ENCODE results near the gene ERBB3.
A peak's percentile ranks its signal among the peaks of the same experiment; 100 is the strongest.

ERBB3 gene

DNA sequence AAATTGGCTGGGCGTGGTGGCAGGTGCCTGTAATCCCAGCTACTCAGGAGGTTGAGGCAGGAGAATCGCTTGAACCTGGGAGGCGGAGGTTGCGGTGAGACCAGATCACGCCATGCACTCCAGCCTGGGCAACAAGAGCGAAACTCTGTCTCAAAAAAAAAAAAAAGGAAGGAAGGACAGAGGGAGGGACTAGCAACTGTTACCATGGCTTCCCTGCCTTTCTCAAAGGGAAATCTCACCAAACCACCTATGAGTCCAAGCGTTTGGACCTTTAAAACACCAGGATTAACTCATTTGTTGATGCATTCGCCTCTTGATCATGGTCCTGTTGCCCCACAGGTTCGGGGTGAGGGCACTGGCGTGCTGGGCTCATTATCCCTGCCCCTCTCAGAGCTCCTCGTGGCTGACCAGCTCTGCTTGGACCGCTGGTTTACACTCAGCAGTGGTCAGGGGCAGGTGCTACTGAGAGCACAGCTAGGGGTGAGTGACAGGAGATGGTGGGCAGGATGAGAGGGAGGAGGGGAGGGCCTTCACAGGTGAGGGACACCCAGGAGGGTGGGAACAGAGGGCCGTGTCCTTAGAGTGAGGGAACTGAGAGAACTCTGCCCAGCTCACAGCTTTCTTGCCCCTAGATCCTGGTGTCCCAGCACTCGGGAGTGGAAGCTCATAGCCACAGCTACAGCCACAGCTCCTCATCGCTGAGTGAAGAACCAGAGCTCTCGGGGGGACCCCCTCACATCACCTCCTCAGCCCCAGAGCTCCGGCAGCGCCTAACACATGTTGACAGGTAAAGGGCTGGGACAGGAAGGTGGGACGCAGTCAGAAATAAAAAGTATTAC, 62.2 kb downstream of the ERBB3 start:
- no peak for DNase-seq

DNA sequence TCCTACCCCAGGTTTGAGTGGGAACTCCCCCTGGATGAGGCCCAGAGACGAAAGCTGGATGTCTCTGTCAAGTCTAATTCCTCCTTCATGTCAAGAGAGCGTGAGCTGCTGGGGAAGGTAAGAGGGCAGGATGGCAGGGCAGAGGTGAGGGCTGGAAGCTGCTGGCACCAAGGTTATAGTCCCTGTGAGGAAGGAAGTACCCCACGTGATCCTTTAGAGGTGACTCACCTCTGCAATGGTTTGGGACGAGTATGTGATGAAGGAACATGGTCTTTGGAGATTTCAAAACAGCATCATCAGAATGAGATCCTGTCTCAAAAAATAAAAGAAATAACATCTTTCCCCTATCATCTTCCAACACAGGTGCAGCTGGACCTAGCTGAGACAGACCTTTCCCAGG, 63.3 kb downstream of the ERBB3 start:
- DNase-seq, result no peak

DNA sequence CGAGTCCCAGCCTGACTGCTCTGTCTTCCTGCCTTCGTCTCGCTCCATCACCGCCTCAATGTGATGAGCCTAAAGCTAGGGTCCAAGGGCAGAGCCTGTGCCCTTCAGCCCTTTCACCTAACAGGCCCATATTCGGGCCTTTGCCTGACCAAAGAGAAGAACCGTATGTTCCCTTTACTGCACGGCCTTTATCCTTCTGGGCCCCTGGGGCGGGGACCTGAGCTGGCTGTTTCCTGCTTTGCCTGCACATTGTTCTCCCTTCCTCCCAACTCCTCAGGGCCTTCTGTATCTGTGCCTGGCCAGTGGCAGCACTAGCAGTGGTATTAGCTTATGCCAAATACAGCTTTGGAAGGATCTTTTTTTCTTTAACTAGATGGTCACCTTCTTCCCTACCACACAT, 63.9 kb downstream of the ERBB3 start:
- DNase-seq, result no peak

DNA sequence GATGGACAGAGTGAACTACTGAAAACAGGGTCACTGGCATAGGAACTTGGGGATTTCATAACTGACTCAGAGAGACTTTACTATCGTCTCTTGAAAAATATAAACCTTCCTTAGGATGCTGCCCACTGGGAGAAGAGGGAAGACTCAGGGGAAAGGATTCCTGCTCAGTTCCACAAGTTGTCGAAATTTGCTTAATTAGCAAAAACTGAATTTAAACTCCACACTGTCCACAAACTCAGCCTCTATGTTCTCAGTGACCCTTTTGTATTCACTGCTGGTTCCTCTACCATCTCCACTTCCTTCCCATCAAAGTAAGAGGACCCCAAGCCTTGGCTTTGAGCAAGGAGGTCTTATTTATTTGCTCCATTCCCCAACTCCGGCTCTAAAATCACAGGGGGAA, 65.3 kb downstream of the ERBB3 start:
- no peak for DNase-seq

DNA sequence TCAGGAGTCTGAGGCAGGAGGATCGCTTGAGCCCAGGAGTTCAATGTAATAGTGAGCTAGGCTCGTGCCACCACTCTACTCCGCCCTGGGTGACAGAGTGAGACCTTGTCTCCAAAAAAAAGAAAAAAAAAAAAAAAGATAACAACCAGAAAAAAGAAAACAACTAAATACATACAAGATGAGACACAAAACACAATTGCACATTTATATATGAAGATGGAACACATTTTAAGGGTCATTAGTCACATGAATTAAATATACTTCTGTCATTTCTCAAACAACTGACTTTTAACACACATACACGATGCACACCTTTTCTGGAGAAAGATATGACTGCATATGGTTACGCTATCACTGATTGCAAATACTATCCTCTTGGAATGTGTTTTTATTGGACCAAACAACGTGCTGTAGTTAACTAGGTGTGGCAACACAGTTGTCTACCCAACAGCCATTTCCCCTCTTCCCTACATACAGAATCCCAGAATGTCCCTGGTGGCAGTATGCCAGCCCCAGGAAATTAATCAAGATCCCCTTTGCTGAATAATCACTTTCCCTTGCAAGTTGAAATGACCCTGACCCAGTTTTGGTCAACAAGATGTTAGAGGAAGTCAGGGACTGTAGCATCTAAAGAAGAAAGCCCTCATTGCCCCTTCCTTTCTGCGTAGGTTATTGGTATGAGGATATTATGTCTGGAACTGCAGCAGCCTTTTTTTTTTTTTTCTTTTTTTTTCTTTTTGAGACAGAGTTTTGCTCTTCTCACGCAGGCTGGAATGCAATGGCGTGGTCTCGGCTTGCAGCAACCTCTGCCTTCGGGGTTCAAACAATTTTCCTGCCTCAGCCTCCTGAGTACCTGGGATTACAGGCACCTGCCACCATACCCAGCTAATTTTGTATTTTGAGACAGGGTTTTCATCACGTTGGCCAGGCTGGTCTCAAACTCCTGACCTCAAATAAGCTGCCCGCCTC, 66.8 kb downstream of the ERBB3 start:
- no peak for DNase-seq

DNA sequence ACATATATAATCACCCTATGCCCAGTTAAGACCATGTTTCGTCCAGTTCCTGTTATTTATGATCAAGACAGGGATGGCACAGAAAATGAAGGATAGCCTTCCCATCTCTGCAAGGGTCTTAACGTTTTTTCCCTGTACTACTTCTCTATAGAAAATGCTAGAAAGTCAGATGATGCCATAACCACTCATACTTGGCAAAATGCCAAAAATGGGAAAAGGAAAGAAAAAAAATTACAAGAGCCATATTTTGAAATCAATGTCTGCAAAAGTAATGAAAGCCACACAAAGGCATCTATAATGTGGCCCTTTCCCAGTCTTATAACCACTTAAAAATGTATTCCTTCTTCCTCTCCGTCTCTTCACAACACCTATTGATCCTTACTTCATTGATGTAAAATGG, 70.6 kb downstream of the ERBB3 start:
- no peak for DNase-seq

DNA sequence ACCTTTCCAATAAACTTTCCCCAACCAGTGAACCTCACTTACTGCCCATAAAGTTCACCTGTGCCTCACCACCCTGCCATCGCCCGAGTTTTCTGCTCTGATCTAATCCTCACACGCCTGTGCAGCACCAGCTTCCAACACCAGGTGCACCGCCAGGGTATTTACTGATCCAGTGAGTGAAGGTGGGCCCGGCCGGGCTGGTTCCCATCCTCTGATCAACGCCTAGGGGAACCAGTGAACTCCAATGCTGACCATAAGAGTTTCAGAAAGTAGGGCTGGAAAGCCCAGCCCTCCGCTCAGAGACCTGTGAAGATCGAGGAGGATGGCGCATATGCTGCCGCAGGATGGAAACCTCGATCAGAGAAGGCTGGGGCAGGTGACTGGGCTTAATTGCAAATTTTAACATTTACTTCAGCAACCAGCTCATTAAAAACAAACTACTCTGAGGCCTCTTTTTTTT, 71.7 kb downstream of the ERBB3 start:
- DNase-seq, result peak; percentile 86

DNA sequence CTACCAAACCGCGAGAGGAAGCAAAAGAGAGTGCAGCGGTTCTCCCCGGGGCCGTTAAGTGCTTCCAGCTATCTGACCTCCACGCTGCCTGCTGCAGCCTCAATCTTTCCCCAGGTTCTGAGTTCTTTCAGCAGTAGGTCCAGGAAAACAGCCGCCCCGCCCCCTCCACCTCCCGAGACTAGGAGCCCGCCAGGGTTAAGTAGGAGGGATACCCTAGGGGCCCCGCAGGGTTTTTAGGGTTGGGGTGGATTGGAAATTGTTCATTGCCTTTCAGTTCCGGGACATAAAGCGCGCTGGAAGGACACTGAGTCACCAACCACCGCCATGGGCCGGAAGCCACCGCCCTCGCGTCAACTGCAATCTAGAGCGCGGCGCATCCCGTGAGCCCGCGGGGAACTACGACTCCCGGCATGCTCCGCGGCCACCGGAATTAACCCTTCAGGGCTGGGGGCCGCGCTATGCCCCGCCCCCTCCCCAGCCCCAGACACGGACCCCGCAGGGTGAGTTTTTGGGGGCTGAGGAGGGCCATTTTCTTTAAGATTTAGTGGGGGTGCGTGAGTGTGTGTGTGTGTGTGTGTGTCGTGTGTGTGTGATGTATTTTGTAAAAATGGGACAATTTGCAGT, 72.3 kb downstream of the ERBB3 start, which contains the start of gene MYL6B:
TSS of gene MYL6B (plus strand) at position 456 of the 624 bp plus-strand sequence. CDS start 1,332 bp downstream, outside the sequence.
- peak; percentile 97 for DNase-seq

Data from activated CD4-positive, alpha-beta T cell treated with anti-CD3 and anti-CD28 coated beads for 48 hours (primary cell).